Gastrocnemius medialis (tissue), 4 donors: ENCODE data around the gene FAM25A.
"Not testable (repeated sequence)": the region's sequence is repeated elsewhere in the genome, so short reads cannot be mapped to it uniquely, and the experiment has no call there.

Experiments
- CTCF ChIP-seq, 5 experiments: fragments of 450-650 bp in 3 of 5; fragments of 200-600 bp in 2 of 5; sonication (generic) in 2 of 5; IDR thresholded peaks in 4 of 5; conservative IDR thresholded peaks in 1 of 5; 1 replicate in 4 of 5; 2 replicates in 1 of 5; pipeline ENCODE4 v1.5.1; 2016 to 2019; ENCODE audit warnings: antibody characterized with exemption in 5 of 5, mild to moderate bottlenecking in 3 of 5, moderate library complexity in 3 of 5
- POLR2A ChIP-seq, 2 donors: fragments of 450-650 bp; IDR thresholded peaks; one replicate each; pipeline ENCODE4 v1.6.1; 2017; ENCODE audit warnings: antibody characterized with exemption in 2 of 2, mild to moderate bottlenecking in 2 of 2, moderate library complexity in 2 of 2

DNA sequence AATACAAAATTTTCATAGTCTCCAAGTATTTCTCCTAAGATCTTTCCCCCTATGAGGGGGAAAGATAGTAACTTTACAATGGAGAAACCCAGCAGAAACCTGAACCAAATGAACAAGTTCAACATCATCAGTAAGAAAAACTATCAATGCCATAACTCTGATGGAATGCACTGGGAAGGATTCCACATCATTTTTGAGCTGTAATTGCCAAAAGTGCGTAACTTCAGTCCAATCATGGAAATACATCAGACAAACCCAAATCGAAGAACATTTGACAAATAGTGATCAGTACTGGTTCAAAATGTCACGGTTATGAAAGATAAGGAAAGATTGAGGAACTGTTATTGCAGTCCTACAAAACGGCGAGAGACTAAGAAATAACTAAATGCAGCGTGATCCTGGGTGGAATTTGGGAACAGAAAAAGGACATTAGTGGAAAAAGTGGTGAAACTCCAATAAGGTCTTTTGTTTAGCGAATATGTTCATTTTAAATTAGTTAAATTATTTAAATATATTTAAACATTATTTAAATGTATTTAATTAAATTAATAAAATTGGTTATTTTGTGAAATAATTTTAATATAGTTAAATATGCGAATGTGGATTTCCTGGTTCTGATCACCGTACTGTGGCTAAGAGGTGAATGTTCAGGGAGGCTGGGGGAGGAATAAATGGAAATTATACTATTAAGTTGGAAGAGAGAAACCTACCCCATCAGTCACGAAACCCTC, 4.9 kb upstream of the FAM25A start:
- TF ChIP-seq CTCF (IDR thresholded peaks at IDR 0.05 in 4 of 5, conservative IDR thresholded peaks at IDR 0.05 in 1 of 5); POLR2A (IDR thresholded peaks at IDR 0.05): not testable (repeated sequence)
